GM18870 (cell line): ENCODE measurements around the gene MAN1C1.

Experiments
- ATAC-seq: cut with Tn5 transposase; IDR thresholded peaks from one replicate; pipeline ENCODE4 v1.9.1; 2021; ENCODE audit warnings: moderate library complexity; ENCODE audit not compliant: unreplicated experiment

MAN1C1 gene

GRCh38 chr1:25811384-25812082, 194.9 kb downstream of the MAN1C1 start:
- no peak for ATAC-seq

GRCh38 chr1:25813071-25813733, 196.6 kb downstream of the MAN1C1 start:
- no peak for ATAC-seq

- ATAC-seq, result no peak
Measured at GRCh38 chr1:25813734-25814471, 197.3 kb downstream of the MAN1C1 start.

GRCh38 chr1:25814549-25815087, 198.0 kb downstream of the MAN1C1 start:
- no peak for ATAC-seq

- ATAC-seq, result no peak
Measured at GRCh38 chr1:25815208-25816111, 198.9 kb downstream of the MAN1C1 start.

GRCh38 chr1:25816112-25816718, 199.6 kb downstream of the MAN1C1 start:
- no peak for ATAC-seq

GRCh38 chr1:25817840-25818501, 201.4 kb downstream of the MAN1C1 start:
- no peak for ATAC-seq

- ATAC-seq, result no peak
Measured at GRCh38 chr1:25818569-25818968, 202.0 kb downstream of the MAN1C1 start.

GRCh38 chr1:25819491-25820246, 203.1 kb downstream of the MAN1C1 start, which contains the start of gene MTFR1L:
Gene MTFR1L, plus strand, starts transcription at chr1:25819954. Its CDS starts 3,151 bp downstream, at chr1:25823105.
- peak; percentile 58 for ATAC-seq

- ATAC-seq, result peak; percentile 37
Measured at GRCh38 chr1:25820247-25821111, 203.9 kb downstream of the MAN1C1 start.

GRCh38 chr1:25821112-25821476, 204.5 kb downstream of the MAN1C1 start:
- ATAC-seq, result no peak

GRCh38 chr1:25821630-25822091, 205.1 kb downstream of the MAN1C1 start:
- ATAC-seq, result no peak

GRCh38 chr1:25825605-25826004, 209.0 kb downstream of the MAN1C1 start:
- ATAC-seq, result no peak

- no peak for ATAC-seq
Measured at GRCh38 chr1:25826571-25826970, 210.0 kb downstream of the MAN1C1 start.

GRCh38 chr1:25828491-25828890, 211.9 kb downstream of the MAN1C1 start:
- no peak for ATAC-seq

GRCh38 chr1:25829046-25829445, 212.5 kb downstream of the MAN1C1 start:
- no peak for ATAC-seq

- no peak for ATAC-seq
Measured at GRCh38 chr1:25831569-25832196, 215.1 kb downstream of the MAN1C1 start.
